HG02642 (cell line): ENCODE measurements around the gene LMAN1L.

Experiments
- ATAC-seq: cut with Tn5 transposase; IDR thresholded peaks from one replicate; pipeline ENCODE4 v1.9.1; 2021; ENCODE audit warnings: mild to moderate bottlenecking; ENCODE audit not compliant: unreplicated experiment, poor library complexity

Gene LMAN1L

GRCh38 chr15:74873756-74874424 is 61.3 kb downstream of the LMAN1L start:
- no peak for ATAC-seq
